K562 (cell line): ENCODE measurements around the gene SP140L. TPM values are rescaled to one million over a fixed set of nuclear protein-coding genes. Genes with fewer than 3 reads are reported as not detected.

ENCODE experiments used
- CCAR2 ChIP-seq: fragments of 200-400 bp; formaldehyde crosslinking; IDR thresholded peaks from 2 replicates; pipeline ENCODE4 v1.6.1; 2017; ENCODE audit warnings: mild to moderate bottlenecking, low read depth, low read length
- ELF4 ChIP-seq: fragments of 450-650 bp; formaldehyde crosslinking; IDR thresholded peaks from 2 replicates; pipeline ENCODE4 v1.4.0; 2022; ENCODE audit warnings: missing genetic modification characterization
- GABPB2 ChIP-seq: fragments of 250-450 bp; sonication (Bioruptor Pico); conservative IDR thresholded peaks from 2 replicates; pipeline ENCODE4 v1.5.1; 2021; ENCODE audit warnings: mild to moderate bottlenecking
- MLLT1 ChIP-seq, 2 experiments: fragments of 450-650 bp; IDR thresholded peaks; 2 replicates each; pipeline ENCODE4 v1.6.1; 2016
- RNF219 ChIP-seq: fragments of 250-450 bp; sonication (Bioruptor Pico); IDR thresholded peaks from 2 replicates; pipeline ENCODE4 v1.5.0; 2022; ENCODE audit warnings: mild to moderate bottlenecking
- ZNF121 ChIP-seq: sonication (generic); formaldehyde crosslinking; conservative IDR thresholded peaks from 2 replicates; pipeline ENCODE4 v1.8.0; 2022; ENCODE audit warnings: missing genetic modification reagents
- ZNF561 ChIP-seq: fragments of 450-650 bp; formaldehyde crosslinking; conservative IDR thresholded peaks from 2 replicates; pipeline ENCODE4 v1.4.0; 2020; ENCODE audit warnings: mild to moderate bottlenecking, moderate library complexity
- polyA plus RNA-seq, 8 experiments: library from polyadenylated mRNA; depleted of rRNA in 4 of 8; stranded (reverse) in 5 of 8; unstranded in 3 of 8; fragments of >200 nt; fragmentation: Nextera tagmentation in 2 of 8; fragmentation: Illumina TruSeq in 1 of 8; extraction: Ambion mirVana in 2 of 8; extraction: Trizol in 1 of 8; gene quantifications; 2 replicates each; pipeline versions ENCODE4 v1.2.1 to v1.2.3, GENCODE V29; 2011 to 2014; ENCODE audit warnings: inconsistent platforms in 1 of 8, missing spikeins in 1 of 8
- total RNA-seq, 7 experiments: library from RNA; depleted of rRNA in 6 of 7; stranded (reverse); fragments of >200 nt in 6 of 7; fragmentation: Illumina TruSeq in 2 of 7; extraction: Trizol in 2 of 7; gene quantifications; 2 replicates each; pipeline versions ENCODE4 v1.2.1 to v1.2.3, GENCODE V29; 2011 to 2021; ENCODE audit warnings: low replicate concordance in 1 of 7

SP140L gene
- total and polyA plus RNA-seq, 9 of the 15 experiments (the other 6 are each of a cell fraction or from before 2014, with no cell fraction given), result 4.0 to 15.5 (median 11.3) TPM

- no peak for TF ChIP-seq MLLT1 (IDR thresholded peaks at IDR 0.05)
- TF ChIP-seq ELF4, result no peak
- no peak for TF ChIP-seq CCAR2
- no peak for TF ChIP-seq RNF219
- no peak for TF ChIP-seq GABPB2 (CRISPR knock-in tag)
- no peak for TF ChIP-seq ZNF121
- no peak for TF ChIP-seq ZNF561 (CRISPR knock-in tag)
- TF ChIP-seq, all 486 proteins: peak for 0
Observed at GRCh38 chr2:230321031-230321430, 6.0 kb upstream of the SP140L start (continued).
